ENCODE data around the gene OTUB1. TPM values are rescaled to one million over a fixed set of nuclear protein-coding genes. Genes with fewer than 3 reads are reported as not detected.
"Not testable (repeated sequence)": the region's sequence is repeated elsewhere in the genome, so short reads cannot be mapped to it uniquely, and the experiment has no call there.

The OTUB1 gene
- total RNA-seq, 1 experiment from 2014 or later = 98.7 TPM

- Histone ChIP-seq H3K4me3 (no peak overlapping the region), H3K27me3 (no peaks in the 10 kb centered on the region), H3K9me3 (no peaks in the 10 kb centered on the region), H3K36me3 (no peaks in the 10 kb centered on the region)
- no peak for DNase-seq
These were observed 19.8 kb upstream of the OTUB1 start for GRCh38 chr11:63966444-63966843.

- H3K4me3 ChIP-seq = no peak overlapping the region
- no peak for DNase-seq
- H3K9me3 ChIP-seq = peaks cover 2% of the 10 kb centered on the region; the same call in 1 of the 2 replicates
- H3K36me3 ChIP-seq = no peaks in the 10 kb centered on the region
- H3K27me3 ChIP-seq = no peaks in the 10 kb centered on the region
These were observed 16.8 kb upstream of the OTUB1 start for GRCh38 chr11:63969461-63969860.

DNA sequence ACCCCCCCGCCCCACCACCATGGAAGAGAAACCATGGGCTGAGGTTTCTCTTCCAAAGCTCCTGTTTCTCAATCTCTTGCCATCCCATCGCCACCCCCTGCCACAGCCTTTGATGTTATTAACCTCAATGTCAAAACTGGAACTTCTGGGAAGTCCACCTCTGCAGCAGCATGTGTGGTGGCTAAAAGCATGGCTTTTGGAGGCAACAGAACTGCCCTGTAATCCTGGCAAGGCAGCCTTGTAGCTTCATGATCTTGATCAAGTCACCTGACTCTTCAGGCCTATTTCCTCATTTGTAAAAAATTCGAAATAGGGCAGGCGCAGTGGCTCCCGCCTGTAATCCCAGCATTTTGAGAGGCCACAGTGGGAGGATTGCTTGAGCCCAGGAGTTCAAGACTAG lies 15.3 kb upstream of the OTUB1 start:
- Histone ChIP-seq H3K27me3 (no peaks in the 10 kb centered on the region), H3K36me3 (peaks cover 2% of the 10 kb centered on the region), H3K9me3 (peaks cover 2% of the 10 kb centered on the region; the same call in 1 of the 2 replicates), H3K4me3 (no peak overlapping the region)
- DNase-seq = no peak

- not testable (repeated sequence) for H3K27me3 ChIP-seq, DNase-seq, H3K4me3 ChIP-seq, H3K9me3 ChIP-seq
- peaks cover 17% of the 10 kb centered on the region for H3K36me3 ChIP-seq
These were observed 12.4 kb upstream of the OTUB1 start for GRCh38 chr11:63973912-63974258.

DNA sequence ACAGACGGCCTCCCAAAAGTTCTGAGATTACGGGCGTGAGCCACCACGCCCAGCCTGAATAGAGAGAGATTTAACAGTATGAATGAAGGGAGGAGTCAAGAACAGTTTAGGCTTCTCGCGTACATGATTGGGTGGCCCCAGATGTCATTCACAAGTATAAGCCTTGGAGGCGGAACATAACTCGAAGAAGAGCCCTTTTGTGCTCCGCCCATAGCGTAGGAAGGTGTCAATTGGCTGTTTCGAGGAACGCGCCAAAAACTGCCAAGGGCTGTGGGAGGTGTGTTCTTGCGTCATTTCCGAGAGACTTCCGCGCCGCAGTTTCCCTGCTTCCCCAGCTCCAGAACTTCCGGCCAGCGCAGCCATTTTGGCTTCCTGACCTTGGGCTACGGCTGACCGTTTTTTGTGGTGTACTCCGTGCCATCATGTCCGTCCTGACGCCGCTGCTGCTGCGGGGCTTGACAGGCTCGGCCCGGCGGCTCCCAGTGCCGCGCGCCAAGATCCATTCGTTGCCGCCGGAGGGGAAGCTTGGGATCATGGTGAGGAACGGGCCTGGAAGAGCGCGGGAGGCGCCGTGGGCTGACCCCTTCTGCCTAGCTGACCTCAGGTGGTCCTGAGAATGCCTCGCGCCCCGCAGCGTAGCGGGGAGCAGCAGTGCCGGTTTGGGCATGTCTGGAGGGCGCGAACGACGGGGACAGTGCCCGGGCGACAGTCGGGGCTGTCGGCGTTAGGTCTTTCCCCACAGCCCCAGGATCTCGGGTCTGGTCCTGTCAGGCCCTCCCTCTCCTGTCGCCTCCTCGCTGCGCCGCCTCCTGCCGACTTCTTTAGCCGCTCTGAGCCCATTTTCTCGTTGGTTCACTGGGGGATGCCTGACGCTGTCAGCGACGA lies 11.7 kb upstream of the OTUB1 start, which contains the start of gene COX8A:
Gene COX8A, plus strand, starts transcription at position 362 of the 885 bp plus-strand sequence. Its CDS starts 61 bp downstream, at position 423.
- Histone ChIP-seq H3K27me3 (no peaks in the 10 kb centered on the region), H3K36me3 (peaks cover 20% of the 10 kb centered on the region), H3K9me3 (peaks cover 2% of the 10 kb centered on the region; the same call in 1 of the 2 replicates), H3K4me3 (peak within 1 kb of the TSS; percentile 87)
- peak; percentile 98 for DNase-seq

DNA sequence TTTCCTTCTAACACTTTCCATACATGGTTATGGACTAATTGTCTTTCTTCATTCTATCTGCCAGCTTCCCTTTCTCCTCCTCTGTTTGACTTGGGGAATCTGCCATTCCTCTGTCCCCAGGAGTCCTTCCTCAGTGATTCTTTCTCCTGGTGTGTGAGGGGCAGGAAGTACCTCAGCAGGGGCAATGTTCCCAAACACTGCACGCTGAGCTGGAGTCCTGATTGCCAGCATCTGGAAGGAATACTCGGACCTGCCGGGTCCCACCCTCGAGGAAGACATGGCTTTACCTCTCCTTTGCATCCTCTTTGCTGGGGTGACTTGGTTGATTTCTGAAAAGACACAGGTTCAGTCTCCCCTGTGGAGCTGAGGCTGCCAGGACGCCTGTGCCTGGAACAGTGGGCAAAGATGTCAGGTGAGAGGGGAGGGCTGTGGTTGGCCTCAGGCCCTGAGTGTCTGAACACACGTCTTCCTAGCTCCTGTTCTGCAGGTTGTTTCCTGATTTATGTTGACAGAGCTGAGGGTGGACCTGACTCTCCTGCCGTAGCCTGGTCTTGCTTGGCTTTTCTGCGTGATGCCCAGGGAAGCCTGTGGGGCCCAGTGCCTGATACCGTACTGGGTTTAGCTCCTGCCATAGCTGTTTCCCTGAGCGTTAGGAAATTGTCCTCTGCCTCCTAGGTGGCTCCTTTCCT lies 7.5 kb upstream of the OTUB1 start:
- no peaks in the 10 kb centered on the region for H3K27me3 ChIP-seq
- DNase-seq = no peak
- H3K9me3 ChIP-seq = no peaks in the 10 kb centered on the region
- peaks cover 20% of the 10 kb centered on the region for H3K36me3 ChIP-seq
- H3K4me3 ChIP-seq = no peak overlapping the region

- Histone ChIP-seq H3K9me3 (no peaks in the 10 kb centered on the region), H3K4me3 (no peak overlapping the region), H3K36me3 (peaks cover 20% of the 10 kb centered on the region), H3K27me3 (no peaks in the 10 kb centered on the region)
- DNase-seq = no peak
These were observed 6.8 kb upstream of the OTUB1 start for GRCh38 chr11:63979426-63979825.

GRCh38 chr11:63985812-63986155 lies 454 bp upstream of the OTUB1 start:
- Histone ChIP-seq H3K9me3 (no peaks in the 10 kb centered on the region), H3K36me3 (peaks cover 19% of the 10 kb centered on the region), H3K4me3 (peak overlapping the region; percentile 86), H3K27me3 (no peaks in the 10 kb centered on the region)
- peak; percentile 38 for DNase-seq

GRCh38 chr11:63986932-63987513 lies 785 bp downstream of the OTUB1 start:
- H3K9me3 ChIP-seq = no peaks in the 10 kb centered on the region
- DNase-seq = no peak
- peak overlapping the region; percentile 86 for H3K4me3 ChIP-seq
- H3K27me3 ChIP-seq = no peaks in the 10 kb centered on the region
- H3K36me3 ChIP-seq = peaks cover 26% of the 10 kb centered on the region

GRCh38 chr11:63991558-63991957 lies 5.3 kb downstream of the OTUB1 start:
- peaks cover 29% of the 10 kb centered on the region for H3K36me3 ChIP-seq
- no peaks in the 10 kb centered on the region for H3K9me3 ChIP-seq
- H3K27me3 ChIP-seq = no peaks in the 10 kb centered on the region
- H3K4me3 ChIP-seq = no peak overlapping the region
- no peak for DNase-seq

DNA sequence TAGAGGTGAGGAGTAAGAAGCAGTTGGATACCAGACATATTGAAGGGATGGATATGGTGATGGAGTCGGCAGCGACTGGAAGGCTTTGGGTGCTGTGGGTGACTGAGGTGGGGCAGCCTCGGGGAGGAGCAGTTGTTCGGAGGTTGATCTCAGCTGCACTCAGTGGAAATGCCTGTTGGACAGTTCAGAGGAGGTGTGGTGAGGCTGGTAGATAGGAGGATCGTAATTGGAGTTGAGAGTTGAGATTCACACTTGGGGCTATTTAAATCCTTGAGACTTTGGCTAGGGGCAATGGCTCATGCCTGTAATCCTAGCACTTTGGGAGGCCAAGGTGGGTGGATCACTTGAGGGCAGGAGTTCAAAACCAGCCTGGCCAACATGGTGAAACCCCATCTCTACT lies 6.9 kb downstream of the OTUB1 start:
- no peaks in the 10 kb centered on the region for H3K27me3 ChIP-seq
- no peak overlapping the region for H3K4me3 ChIP-seq
- DNase-seq = no peak
- no peaks in the 10 kb centered on the region for H3K9me3 ChIP-seq
- peaks cover 34% of the 10 kb centered on the region for H3K36me3 ChIP-seq

DNA sequence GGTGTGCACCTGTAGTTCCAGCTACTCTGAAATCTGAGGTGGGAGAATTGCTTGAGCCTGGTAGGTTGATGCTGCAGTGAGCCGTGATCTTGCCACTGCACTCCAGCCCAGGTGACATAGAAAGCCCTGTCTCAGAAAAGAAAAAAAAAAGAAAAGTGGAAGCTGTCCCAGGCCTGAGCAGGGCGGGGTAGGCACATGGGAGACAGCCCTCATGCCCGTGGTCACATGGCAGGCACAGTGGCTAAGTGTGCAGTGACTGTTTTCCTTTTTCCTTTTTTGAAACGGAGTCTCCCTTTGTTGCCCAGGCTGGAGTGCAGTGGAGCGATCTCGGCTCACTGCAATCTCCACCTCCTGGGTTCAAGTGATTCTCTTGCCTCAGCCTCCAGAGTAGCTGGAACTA lies 7.8 kb downstream of the OTUB1 start:
- Histone ChIP-seq H3K27me3 (no peaks in the 10 kb centered on the region), H3K4me3 (no peak overlapping the region), H3K9me3 (no peaks in the 10 kb centered on the region), H3K36me3 (peaks cover 28% of the 10 kb centered on the region)
- no peak for DNase-seq

- no peaks in the 10 kb centered on the region for H3K27me3 ChIP-seq
- H3K36me3 ChIP-seq = peaks cover 17% of the 10 kb centered on the region
- DNase-seq = no peak
- no peak overlapping the region for H3K4me3 ChIP-seq
- H3K9me3 ChIP-seq = no peaks in the 10 kb centered on the region
These were observed 10.3 kb downstream of the OTUB1 start for GRCh38 chr11:63996512-63996911.

DNA sequence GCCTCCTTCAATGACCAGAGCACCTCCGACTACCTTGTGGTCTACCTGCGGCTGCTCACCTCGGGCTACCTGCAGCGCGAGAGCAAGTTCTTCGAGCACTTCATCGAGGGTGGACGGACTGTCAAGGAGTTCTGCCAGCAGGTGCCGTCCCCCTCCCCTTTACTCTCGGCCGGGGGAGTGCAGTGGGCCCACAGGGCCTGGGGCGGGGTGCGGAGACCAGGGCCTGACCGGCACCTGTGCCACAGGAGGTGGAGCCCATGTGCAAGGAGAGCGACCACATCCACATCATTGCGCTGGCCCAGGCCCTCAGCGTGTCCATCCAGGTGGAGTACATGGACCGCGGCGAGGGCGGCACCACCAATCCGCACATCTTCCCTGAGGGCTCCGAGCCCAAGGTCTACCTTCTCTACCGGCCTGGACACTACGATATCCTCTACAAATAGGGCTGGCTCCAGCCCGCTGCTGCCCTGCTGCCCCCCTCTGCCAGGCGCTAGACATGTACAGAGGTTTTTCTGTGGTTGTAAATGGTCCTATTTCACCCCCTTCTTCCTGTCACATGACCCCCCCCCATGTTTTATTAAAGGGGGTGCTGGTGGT lies 11.0 kb downstream of the OTUB1 start:
- H3K9me3 ChIP-seq = no peaks in the 10 kb centered on the region
- no peaks in the 10 kb centered on the region for H3K27me3 ChIP-seq
- H3K36me3 ChIP-seq = peaks cover 16% of the 10 kb centered on the region
- DNase-seq = no peak
- H3K4me3 ChIP-seq = no peak overlapping the region

DNA sequence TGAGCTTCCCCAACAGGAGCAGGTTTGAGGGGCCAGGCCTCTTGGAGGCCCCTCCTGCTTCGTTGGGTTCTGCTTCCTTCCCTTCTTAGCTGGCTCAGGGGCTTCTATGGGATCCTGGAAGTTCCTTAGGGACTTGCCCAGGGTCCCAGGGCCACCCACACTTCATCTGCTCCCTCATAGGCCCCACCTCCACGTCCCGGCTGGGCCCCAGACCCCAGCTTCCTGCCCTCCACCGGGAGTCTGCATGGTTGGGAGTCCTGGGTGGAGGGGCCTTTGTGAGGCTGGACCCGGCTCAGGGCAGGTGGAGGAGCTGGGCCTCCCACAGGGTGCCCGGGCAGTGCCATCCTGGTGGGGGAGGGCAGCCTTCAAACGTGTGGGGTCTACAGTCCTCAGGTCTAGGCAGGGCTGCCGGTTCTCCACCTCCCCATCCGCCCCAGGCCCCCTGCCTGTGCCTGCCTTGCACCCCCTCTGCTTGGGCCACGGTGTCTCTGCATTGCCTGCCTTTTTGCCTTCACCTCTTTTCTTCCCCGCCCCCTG lies 11.6 kb downstream of the OTUB1 start:
- peaks cover 16% of the 10 kb centered on the region for H3K36me3 ChIP-seq
- no peak for DNase-seq
- H3K4me3 ChIP-seq = no peak overlapping the region

GRCh38 chr11:63998558-63999348 lies 12.5 kb downstream of the OTUB1 start:
- Histone ChIP-seq H3K4me3 (no peak overlapping the region), H3K9me3 (no peaks in the 10 kb centered on the region), H3K36me3 (peaks cover 18% of the 10 kb centered on the region), H3K27me3 (no peaks in the 10 kb centered on the region)
- no peak for DNase-seq

More for the DNA sequence above, 11.6 kb downstream of the OTUB1 start:
- H3K9me3 ChIP-seq = no peaks in the 10 kb centered on the region
- no peaks in the 10 kb centered on the region for H3K27me3 ChIP-seq

Data from MG63 (cell line).